C4-2B (cell line): ENCODE measurements around the gene COPS2.
"Not testable (repeated sequence)": the region's sequence is repeated elsewhere in the genome, so short reads cannot be mapped to it uniquely, and the experiment has no call there.

Source experiments
- H3K27ac ChIP-seq: fragments of 450-650 bp; 2 replicates; pipeline ENCODE4 v1.5.1; 2017
- ZFX ChIP-seq: fragments of 450-650 bp; IDR thresholded peaks from 2 replicates; pipeline ENCODE4 v1.6.1; 2017
- TF ChIP-seq, protein P1 (sequence below): fragments of 450-650 bp; conservative IDR thresholded peaks from 2 replicates; pipeline ENCODE4 v1.5.1; 2017; ENCODE audit warnings: mild to moderate bottlenecking

COPS2 gene

DNA sequence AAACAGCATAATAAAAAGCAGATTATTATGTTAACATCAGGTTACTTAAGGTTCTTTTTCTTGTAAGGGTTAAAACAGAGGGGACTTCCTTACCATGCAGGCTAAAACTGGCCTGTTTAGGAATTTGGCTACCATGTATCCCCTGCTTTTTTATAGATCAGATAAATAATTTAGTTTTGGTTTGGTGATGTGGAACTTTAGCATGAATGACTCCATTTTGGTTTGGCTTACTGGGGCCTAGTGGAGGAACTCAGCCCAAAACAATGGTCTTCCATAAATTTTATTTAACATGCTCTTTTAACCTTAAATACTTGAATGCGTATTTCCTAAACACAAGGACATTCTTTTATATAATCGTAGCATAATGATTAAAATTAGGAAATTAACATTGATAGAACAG, 33.5 kb upstream of the COPS2 start:
- H3K27ac ChIP-seq: no peak overlapping the region
- TF ChIP-seq ZFX: no peak
- TF ChIP-seq, protein P1, sequence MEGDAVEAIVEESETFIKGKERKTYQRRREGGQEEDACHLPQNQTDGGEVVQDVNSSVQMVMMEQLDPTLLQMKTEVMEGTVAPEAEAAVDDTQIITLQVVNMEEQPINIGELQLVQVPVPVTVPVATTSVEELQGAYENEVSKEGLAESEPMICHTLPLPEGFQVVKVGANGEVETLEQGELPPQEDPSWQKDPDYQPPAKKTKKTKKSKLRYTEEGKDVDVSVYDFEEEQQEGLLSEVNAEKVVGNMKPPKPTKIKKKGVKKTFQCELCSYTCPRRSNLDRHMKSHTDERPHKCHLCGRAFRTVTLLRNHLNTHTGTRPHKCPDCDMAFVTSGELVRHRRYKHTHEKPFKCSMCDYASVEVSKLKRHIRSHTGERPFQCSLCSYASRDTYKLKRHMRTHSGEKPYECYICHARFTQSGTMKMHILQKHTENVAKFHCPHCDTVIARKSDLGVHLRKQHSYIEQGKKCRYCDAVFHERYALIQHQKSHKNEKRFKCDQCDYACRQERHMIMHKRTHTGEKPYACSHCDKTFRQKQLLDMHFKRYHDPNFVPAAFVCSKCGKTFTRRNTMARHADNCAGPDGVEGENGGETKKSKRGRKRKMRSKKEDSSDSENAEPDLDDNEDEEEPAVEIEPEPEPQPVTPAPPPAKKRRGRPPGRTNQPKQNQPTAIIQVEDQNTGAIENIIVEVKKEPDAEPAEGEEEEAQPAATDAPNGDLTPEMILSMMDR: no peak

DNA sequence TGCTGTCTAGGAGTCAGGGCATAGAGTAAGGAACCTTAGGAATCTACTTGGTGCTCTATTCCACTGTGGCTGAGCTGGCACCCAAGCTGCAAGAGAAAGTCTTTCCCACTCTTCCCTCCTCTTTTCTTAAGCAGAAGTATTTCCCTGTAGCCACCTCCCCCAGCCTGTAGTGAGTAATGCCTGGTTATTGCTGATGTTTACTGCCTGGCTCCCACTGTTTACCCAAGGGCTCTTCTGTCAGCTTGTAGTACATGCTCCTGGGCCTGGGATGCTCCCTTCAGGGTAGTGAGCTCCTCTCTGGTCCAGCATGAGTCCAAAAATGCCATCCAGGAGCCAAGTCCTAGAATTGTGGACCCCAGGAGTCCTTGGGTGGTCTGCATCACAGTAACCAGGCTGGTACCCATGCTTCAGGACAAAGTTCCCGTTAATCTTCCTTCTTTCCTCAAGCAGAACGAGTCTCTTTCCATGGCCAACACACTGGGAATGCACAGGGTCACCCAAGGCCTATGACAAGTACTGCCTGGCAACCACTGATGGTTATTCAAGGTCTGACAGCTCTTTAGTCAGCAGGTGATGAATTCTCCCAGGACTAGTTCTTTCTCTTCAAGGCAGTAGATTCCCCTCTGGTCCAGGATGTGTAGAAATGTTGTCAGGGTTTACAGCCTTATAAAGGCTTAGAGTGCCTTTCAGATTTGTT, 32.3 kb upstream of the COPS2 start:
- no peak overlapping the region for H3K27ac ChIP-seq
- no peak for TF ChIP-seq ZFX
- TF ChIP-seq, protein P1: no peak

DNA sequence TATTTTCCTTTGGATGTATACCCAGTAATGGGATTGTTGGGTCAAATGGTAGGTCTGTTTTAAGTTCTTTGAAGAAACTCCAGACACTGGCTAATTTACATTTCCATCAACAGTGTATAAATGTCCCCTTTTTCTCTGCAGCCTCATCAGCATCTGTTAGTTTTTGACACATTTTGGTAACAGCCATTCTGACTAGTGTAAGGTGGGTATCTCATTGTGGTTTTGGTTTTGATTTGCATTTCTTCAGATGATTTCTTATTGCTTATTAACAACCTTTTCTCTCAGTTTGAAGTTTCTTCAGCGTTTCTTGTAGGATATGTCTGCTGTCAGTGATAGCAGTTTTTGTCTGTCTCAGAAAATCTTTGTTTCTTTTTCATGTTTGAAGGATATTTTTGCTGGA, 30.1 kb upstream of the COPS2 start:
- no peak overlapping the region for H3K27ac ChIP-seq
- TF ChIP-seq ZFX: no peak
- TF ChIP-seq, protein P1: no peak

DNA sequence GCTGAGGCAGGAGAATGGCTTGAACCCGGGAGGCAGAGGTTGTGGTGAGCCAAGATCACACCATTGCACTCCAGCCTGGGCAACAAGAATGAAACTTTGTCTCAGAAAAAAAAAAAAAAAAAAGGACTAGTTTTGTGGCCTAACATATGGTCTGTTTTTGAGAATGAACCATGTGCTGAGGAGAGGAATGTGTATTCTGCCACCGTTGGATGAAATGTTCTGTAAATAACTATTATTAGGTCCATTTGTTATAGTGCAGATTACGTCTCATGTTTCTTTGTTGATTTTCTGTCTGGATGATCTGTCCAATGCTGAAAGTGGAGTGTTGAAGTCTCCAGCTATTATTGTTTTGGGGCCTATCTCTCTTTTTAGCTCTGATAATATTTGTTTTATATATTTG, 28.3 kb upstream of the COPS2 start:
- H3K27ac ChIP-seq: peak overlapping the region; percentile 10; the same call in 1 of the 2 replicates

DNA sequence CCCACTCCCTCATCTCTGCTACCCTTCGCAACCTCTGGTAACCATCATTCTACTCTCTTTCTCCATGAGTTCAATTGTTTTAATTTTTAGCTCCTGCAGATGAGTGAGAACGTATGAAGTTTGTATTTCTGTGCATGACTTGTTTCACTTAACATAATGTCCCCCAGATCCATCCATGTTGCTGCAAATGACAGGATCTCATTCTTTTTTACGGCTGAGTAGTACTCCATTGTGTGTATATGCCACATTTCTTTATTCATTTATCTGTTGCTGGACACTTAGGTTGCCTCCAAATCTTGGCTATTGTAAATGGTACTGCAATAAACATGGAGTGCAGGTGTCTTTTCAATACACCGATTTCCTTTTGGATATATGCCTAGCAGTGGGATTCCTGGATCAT, 26.7 kb upstream of the COPS2 start:
- H3K27ac ChIP-seq: no peak overlapping the region
- TF ChIP-seq, protein P1: no peak
- no peak for TF ChIP-seq ZFX

DNA sequence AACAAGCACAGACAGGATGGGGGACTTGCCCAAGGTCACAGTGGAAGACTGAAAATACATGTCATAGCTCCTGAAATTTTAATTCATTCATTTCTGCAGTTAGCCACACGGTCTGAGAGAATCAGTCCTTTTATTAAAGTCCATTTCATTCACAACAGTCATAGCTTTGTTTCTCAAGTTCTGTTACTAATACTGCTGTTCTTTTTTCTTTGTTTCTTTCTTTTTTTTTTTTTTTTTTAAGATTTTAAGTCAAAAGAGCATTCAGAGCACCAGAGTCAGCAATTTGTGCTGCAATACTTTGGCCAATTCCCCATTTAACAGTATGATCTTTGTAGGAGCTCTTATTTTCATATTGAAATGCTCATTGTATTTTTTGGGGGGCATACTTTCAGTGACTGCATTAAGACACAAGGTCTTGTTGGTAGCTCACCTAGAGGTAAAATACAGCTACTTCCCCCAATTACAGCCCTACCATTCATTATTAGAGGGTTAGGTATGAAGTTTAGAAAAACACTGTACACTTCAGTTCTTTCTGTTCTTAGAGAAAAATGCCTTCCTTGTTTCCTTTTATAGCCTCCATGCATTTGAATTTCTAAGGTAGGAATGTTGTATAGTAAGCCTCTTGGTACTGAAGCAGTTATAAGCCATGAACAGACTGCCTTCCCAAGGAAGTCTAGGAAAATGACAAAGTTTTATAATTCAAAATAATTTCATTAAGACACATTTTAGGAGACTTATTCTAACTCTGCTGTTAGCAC, 24.2 kb upstream of the COPS2 start:
- TF ChIP-seq ZFX: no peak
- TF ChIP-seq, protein P1: no peak
- no peak overlapping the region for H3K27ac ChIP-seq

DNA sequence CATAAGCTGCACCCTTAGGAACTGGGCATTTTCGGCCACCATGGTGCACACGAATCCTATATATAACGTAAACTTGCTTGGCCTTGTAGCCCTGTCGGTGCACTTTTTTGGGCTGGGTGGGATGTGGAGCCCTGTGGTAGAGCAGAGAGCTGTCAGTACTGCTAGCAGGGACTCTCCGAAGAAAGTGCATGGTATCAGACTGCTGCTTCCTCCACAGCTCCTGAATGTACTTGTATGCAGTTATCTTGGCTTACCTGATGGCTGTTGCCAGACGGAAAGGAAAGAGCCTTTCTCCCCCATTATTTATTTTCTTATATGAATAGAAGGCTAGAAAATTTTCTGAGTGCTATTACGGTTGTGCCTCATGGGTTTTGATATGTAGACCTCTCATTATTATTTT, 23.1 kb upstream of the COPS2 start:
- no peak overlapping the region for H3K27ac ChIP-seq
- TF ChIP-seq ZFX: no peak
- TF ChIP-seq, protein P1: no peak

DNA sequence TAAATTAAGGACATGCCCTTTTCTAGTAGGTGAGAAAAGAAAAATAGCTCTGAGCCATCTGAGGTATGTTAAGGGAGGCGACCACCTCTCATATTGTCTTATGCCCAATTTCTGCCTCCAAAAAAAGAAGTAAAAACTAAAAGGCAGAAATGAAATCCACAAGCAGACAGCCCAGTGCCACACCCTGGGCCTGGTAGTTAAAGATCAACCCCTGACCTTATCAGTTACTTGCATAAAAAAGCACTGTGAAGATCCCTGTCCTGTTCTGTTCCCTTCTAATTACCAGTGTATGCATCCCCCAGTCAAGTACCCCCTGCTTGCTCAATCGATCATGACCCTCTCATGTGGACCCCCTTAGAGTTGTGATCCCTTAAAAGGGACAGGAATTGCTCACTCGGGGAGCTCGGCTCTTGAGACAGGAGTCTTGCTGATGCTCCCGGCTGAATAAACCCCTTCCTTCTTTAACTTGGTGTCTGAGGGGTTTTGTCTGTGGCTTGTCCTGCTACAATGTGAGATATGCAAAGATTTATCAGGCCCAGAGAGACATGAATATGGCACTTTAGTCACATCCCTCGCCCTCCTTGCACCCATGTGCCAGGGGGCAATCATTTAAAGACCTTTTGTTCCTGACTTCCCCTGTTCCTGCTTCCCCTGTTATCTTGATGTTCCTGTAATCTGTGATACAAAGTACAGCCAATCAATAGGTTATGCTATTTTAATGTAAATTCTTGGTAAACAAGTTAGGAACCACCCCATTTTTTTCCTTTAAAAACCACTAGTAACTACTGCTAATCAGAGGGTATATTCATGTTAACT, 20.4 kb upstream of the COPS2 start:
- H3K27ac ChIP-seq: not testable (repeated sequence)
